HG03342 (cell line): Measurements from ENCODE around the gene KBTBD13.

Source experiments
- ATAC-seq: cut with Tn5 transposase; IDR thresholded peaks from one replicate; pipeline ENCODE4 v1.9.1; 2021; ENCODE audit warnings: mild to moderate bottlenecking, moderate library complexity; ENCODE audit not compliant: unreplicated experiment

The KBTBD13 gene

DNA sequence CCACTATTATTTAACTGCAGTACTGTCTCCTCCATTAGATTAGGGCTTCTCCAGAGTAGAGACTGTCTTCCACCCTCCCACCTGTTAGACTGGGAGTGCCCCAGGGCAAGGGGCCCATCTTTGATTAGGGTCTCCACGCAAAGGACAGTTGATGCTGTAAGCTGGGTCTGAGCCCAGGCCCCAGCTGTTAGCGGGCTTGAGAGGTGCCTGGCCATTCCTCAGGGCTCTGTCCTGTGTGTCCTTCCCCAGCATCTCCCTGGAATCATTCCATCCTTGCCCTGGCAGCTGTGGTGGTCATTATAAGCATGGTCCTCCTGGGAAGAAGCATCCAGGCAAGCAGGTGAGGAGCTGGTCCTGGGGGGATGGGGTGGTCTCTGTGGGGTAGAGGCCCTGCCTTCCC is 25.3 kb upstream of the KBTBD13 start:
- no peak for ATAC-seq

DNA sequence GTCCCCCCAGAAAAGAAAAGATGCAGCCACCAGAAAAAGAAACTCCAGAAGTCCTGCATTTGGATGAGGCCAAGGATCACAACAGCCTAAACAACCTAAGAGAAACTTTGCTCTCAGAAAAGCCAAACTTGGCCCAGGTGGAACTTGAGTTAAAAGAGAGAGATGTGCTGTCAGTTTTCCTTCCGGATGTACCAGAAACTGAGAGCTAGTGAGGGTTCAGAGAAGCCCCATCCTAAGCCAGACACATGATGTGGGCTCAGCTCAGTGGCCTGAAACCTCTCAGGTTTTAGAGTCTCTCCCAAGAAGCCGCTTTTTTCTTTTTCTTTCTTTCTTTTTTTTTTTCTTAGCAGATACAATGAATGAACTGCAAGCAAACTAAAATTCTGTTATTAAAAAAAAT is 23.6 kb upstream of the KBTBD13 start:
- ATAC-seq, result no peak

DNA sequence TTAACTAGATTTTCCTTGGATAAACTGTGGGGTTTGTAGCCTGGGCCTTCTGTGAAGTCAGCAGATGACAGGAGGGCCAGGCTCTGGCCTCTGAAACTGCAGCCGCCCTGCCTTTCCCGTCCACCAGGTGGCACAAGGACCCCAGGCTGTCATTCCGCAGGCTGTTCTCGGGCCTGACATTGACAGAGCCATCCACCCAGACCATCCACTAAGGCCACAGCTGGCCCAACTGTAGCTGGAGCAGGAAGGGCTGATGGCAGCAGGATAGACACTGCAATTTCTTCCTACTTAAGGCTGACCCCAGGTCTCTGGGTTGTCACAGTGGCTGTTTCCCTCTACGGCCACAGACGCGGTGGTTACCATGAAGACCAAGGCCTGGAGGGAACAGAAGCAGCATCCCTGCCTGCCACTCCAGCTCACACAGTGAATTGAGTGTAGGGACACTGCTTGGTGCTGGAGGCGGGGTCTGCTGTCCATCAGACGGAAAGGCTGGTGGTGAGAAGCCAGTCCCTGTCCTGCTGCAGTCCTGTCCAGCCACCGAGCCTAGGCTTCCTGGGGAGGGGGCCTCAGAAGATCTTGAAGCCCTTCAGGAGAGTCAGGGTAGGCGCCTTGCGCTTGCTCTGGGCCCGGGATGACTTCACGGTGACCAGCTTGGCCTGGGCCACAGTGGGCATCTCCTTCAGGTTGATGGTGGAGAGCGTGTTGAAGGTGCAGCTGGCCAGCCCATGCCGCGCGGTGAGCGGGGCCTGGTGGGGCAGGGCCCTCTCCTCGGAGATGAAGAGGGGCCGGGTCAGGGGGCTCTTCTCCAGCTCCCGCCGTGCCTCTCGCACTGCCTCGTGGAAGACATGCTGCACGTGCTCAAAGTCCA is 22.0 kb upstream of the KBTBD13 start:
- ATAC-seq, result no peak

DNA sequence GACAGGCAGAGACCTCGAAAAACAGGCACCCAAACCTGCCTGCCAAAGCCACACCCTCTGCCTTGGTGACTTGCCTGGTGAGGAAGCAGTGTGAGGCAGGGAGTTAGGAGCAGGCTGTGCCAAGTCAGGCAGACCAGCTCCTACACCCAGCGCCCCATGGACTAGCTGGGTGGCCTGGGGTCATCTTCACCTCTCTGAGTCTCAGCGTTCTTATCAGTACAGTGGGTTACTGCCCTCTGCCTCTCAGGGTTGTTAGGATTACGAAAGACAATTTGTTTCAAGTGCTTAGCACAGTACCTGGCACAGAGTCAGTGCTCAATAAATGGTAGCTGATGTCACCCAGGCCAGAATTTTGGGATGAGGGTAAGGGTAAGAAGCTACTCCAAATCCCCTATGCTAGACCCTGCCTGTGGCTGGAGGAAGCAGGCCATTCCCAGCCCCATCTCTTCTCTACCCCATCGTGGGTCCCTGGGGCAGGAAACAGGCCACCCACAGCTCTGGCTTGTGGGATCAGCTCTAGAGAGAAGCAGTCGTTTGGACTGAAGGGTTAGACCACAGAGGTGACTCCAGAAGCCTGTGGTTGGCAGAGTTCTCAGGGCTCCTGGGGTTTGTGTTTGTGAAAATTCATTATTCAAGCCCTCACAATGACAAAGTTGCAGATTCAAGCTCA is 21.2 kb upstream of the KBTBD13 start:
- no peak for ATAC-seq

DNA sequence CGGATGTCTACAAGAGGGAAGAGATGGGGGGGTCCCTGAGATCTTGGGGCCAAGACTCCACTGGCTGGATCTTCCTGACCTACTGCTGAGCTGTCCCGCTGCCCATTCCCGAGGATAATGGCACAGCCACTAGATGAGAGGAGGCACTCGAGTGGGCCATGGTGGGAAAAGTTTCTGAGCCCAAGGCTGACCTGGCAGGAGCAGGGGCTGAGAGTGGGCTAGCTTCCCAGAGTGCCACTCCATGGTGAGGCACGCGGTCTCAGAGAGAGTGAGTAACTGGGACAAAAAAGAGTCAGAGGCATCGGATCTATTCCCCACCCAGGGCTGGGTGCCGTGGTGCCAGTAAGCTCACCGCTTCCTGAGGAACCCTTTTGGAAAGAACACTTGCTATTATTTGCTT is 20.4 kb upstream of the KBTBD13 start:
- no peak for ATAC-seq

DNA sequence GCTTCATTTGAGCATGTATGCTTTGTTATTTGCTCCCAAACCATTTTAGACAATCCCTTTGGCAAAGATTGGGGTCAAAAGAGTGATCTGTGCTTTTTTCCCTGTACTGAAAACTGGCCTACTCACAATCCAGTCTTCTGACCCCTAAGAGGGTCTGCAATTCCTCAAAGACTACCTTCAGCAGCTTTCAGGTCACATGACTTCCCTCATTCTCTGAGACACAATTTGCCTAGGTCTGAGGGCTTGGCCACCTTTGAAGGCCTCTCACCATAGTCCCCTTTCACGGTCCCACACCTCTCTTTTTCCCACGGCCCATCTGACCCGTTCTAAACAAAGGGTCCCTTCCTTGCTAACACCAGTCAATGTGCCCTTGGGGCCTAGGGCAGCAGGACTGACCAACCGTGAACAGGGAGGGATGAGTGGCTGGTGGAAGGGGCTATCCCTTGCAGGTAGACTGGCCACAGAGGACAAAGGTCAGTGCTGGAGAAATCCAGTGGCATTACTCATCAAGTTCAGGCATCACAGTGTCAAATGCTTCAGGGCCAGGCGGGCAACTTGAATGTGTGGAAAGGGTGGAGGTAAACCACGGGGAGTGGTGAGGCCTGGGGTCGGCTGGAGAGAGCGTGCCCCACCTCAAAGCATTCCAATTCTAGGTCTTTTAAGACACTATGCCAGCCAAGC is 19.5 kb upstream of the KBTBD13 start:
- ATAC-seq, result no peak

DNA sequence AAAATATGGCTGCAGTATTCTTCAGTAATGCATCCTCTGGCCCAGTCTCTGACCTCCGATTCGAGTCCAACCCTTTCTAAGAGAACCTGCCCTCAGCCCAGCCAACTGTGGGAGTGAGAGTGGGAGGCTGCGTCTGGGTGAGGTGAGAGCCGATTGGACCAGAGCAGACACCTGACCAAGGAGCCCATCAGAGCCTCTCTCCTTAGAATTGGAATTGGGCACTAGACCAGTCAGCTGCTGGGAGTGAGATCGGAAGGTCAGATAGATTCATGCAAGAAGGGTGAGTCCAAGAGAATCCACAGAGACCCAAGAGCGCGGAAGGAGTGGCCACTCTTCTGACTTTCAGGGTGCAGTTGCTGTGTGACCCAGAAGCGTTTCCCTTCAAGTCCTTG is 19.0 kb upstream of the KBTBD13 start:
- no peak for ATAC-seq

DNA sequence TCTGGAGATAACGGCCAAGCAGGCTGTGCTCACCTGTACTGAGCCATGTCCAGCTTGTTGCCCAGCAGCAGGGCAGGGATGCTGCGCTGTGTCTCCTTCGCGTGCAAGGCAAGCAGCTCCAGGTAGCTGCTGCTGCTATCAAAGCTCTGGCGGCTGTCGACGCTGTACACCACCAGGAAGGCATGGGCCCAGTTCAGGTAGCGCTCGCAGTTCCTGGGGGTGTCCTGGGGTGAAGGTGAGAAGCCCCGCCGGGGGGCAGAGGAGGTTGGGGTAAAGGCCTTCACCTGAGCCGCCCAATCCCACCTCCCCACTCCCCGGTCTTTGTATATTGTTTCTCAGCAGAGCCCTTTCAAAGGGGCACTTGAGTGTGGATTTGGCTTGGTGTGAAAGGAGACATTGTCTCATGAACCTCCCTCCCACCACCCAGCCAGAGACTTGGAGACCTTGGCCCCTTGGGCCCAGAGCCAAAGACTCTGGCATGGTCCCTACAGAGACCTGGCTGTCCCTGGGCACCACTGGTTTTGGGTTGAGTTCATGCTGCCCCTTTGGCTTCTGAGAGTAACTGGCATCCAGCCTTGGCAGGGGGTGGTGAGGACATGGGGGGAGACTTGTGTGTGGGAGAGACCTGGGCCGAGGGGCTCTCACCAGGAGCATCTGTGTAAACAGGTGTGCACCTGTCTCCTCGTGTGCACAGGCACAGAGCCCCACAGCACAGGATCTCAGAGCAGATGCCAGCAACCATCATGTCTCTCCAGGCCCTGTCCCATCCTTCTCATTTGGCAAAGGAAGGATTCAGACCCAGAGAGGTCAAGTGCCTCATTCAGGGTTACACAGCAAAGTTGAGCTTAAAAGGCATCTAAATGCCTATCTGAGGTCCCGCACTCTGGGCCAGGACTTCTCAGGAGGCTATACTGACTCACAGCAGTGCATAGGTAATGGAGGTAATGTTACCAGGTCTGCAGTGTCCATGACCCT is 17.9 kb upstream of the KBTBD13 start:
- no peak for ATAC-seq

DNA sequence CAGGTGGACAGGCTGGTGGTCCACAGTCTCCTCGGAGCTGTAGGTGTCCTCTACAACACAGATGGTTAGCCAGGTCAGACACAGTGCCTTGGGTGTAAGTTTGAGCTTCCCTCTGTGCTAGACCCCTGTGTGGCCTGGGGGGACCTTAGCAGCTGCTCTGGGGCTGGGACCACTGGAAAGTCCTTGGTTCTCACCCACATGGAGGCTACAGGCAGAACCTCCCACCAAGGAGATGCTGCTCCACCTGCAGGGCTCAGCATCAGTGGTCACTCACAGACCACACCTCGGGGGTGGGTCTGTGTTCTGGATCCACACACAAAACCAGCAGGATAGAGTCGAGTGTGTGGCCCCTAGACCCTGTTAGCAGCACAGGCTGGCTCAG is 17.2 kb upstream of the KBTBD13 start:
- no peak for ATAC-seq

DNA sequence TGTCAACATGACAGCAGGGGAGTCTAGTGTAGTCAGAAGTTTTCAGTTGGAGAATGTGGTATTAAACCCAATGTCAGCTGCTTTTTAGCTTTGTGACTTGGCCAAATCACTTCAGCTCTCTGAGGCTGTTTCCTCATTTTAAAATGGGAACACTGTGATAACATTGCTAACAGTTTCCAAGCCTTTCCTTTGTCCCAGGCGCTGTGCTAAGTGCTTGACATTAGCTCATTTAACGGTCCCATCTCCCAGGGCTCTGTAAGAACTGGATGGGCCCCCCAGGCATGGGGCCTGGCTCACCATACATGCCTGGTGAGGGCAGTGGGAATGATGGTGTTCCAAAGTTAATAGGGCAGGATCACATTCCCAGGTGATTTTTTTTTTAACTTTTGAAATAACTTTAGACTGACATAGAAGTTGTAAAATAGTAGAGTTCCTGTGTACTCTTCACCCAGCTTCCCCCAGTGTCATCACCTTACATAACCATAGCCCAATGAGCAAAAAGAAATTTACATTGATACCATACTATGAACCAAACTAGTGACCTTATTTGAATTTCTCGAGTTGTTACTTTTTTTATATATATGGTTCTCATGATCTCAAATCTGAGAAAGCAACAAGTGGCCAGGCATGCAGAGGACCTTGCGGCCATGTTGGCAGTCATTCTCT is 16.5 kb upstream of the KBTBD13 start:
- no peak for ATAC-seq

DNA sequence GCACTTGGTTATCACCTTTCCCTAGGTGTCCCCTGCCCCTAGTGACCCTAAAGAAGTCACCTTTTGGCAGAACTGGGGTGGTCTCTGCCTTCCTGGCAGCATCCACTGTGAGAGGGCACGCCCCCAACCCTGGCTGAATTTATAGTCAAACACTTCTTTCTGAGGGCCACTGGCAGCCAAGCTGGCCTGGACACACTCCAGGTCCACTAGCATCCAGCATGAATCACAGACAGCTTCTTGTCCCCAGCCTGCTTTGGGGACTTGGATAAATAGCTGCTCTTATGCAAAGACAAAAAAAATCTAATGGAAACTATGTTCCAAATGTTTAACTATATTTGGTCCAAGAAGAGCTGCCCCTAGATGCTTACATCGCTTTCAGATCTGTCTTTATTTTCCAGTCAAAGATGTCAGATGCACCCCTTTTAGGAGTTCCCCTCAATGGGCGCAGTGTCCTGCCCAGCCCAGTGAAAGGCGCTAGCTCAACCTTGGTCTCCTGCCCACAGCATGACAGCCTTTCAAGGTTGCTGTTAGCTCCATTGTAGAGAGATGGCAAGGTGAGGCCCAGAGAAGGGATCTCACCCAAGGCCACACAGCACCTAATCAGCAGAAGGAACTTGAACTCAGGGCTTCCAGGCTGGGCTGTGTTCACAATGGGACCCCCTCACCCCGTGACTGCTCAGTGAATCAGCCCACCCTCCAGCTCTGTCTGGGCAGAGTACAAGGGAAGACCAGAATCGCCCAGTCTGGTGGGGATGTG is 15.7 kb upstream of the KBTBD13 start:
- no peak for ATAC-seq

DNA sequence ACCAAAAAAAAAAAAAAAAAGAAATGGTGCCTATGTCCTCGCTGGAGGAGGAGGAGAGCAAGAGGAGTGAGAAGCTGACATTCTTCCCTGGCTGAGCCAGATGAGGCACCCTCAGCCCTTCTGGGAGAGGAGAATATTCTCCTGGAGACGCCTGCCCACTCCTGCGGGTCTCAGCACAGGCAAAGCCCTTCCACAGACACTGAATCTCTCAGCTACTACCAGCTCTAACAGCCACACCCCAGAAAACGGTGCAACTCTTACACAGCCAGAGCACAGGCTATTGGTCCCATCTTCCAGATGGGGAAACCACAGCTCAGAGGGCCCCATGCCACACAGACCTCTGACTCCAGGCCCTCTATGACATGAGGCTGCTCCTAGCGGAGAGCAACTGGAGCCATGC is 14.5 kb upstream of the KBTBD13 start:
- no peak for ATAC-seq

DNA sequence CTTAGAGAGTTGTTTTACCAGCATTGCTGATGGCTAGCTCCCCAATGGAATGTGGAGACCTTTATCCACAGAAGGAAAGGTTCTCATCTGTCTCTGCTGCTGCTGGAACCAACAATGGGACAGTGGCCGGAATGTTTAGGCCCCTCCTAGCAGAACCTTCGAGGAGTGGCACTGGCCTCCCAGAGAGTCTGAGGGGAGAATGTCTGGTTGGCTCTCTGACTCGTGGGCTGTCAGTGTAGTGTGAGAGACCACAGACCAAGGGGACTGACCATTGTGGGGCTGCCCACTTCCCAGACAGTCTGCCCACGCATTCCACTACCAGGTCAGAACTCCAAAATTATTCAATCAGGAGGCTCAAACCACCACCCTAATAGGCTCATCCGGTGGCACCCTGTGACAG is 13.8 kb upstream of the KBTBD13 start:
- ATAC-seq, result no peak

DNA sequence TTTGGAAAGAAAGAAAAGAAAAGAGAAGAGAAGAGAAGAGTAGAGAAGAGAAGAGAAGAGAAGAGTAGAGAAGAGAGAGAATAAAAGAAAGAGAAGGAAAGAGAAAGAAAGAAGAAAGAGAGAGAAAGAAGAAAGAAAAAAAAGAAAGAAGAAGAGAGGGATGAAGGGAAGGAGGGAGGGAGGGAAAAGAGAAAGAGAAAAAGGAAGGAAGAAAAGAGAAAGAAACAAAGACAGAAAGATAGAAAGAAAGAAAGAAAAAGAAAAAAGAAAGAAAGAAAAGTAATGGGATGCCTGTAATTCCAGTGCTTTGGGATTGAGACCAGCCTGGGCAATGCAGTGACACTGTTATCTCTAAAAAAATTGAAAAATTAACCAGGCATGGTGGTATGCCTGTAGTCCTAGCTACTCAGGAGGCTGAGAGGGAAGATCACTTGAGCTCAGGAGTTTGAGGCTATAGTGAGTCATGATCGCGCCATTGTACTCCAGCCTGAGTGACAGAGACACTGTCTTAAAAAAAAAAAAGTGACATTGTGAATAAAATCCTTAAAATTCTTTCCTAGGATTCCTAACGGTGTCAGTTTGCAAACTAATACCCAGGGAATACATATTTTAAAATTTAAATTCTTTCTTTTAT is 10.4 kb upstream of the KBTBD13 start:
- no peak for ATAC-seq

DNA sequence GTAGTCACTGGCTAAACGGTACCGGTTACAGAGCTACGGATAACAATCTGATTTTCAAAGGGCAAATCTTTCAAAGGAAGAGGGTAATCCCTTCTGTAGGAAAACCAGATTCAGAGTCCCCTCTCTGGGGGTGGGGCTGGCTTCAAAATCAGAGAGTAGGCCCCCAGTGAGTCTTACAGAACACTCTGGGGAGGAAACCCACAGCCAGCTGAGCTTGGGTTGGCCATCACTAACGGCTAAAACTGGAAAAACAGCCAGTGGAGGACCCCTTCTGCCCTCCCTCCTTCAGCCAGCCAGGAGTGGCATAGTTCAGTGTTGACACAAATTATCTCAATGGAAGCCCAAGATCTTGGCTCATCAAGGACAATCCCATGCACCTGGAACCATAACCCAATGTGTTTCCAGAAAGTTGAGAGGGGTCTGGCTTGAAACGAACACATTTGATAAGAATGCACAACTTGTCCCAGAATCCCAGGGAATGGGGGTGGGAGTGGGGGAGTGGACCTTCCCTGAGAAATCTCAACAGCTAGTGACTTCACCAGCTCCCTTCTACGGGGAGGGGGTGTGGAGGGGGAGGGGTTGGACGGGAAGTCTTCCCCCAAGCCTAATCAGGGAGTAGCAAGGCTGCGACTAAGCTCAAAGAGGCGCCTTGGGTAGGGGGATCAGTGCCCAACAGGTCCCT is 9.8 kb upstream of the KBTBD13 start:
- no peak for ATAC-seq

DNA sequence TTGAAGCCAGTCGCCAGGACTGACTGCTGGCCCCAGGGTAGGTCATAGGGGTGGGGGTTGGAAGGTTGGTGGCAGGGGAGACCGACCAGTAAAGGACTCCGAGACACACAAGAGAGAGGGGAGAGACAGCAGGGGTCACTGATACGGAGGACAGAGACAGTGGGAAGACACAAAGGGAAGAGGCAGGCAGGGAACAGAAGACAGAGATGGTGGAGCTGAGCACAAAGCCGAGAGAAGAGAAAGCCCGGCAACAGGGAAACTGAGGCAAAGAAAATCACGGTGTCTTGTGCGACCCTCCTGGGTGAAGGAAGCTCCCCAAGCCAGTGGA is 9.3 kb upstream of the KBTBD13 start:
- no peak for ATAC-seq

DNA sequence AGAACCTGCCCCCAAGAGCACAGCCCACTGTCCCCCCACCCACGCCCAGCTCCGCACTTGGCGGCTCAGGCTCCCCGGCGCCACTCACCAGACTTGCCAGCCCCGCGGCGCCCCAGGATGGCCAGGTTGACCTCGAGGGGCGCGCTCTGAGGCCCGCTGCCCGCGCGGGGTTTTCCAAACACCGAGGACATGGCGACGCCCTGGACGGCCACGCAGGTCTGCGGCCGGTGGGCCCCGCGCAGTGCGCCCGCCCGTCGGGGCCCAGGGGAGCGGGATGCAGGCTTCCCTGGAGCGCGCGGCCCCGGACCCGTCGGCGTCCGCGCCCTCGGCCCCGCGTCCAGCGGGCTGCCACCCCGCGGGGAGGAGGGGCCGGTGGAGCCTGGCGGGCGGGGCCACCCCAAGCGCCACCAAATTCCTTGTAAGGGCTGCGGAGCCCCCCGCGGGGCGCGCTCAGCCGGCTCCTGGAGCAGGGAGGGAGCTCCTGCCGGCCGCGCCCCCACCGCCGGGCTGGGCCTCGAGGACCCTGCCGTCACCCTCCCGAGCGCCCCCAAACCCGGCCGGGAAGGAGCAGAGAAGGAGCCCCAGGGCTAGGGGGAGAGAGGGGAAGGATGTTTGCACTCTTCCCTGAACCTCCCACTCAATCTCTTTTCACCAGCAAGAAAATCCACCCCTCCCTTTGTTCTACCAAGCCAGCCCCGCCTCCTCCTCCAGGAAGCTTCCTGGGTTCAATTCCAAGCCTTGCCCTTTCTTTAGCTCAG is 8.7 kb upstream of the KBTBD13 start, which contains the start of gene RASL12:
Gene RASL12 (minus strand): TSS at position 347 of the 758 bp plus-strand sequence. CDS start 156 bp downstream, at position 191.
- no peak for ATAC-seq

DNA sequence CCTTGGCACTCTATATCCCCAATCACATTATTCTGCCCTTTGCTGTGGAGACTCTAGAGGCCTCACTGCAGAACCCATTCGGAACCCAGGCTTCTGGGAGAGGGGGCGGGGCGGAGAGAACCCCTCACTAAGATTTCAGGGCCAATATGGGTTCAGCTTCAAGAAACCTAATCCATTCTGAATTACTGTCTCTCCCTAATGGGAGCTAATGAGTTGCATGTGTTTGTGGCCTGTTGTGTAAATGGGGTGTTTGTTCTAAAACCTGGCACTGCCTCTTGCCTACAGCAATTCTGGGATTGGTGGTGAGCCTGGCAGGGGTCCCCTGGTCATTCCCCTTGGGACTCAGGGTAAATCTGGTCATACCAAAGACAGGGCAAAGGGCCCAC is 8.2 kb upstream of the KBTBD13 start:
- ATAC-seq, result no peak
